Caco-2 (cell line): Measurements from ENCODE around the gene FITM1. TPM values are rescaled to one million over a fixed set of nuclear protein-coding genes. Genes with fewer than 3 reads are reported as not detected.

Experiments
- BruUV-seq: library from RNA; stranded (reverse); fragments of 400-500 nt; replicated peaks from 2 replicates; lab custom pipeline; 2021; lab: Mats Ljungman, UMichigan
- CTCF ChIA-PET: fragments of 300-600 bp; sonication (Branson Sonifier 250); formaldehyde crosslinking; loops from one replicate; lab custom pipeline; 2022; ENCODE audit warnings: antibody characterized with exemption; lab: Charles Lee
- POLR2A ChIA-PET: fragments of 300-600 bp; sonication (Branson Sonifier 250); formaldehyde crosslinking; loops from one replicate; lab custom pipeline; 2022; ENCODE audit warnings: antibody characterized with exemption; lab: Charles Lee
- DNase-seq, 2 experiments: peaks; one replicate each; pipeline versions ENCODE4 v3.0.0 to v3.0.0-alpha.2; 2020 to 2022
- H3K27me3 ChIP-seq: replicated peaks from 2 replicates; pipeline ENCODE4 v1.6.0; 2011; ENCODE audit warnings: low read length; ENCODE audit not compliant: control insufficient read depth, insufficient read depth
- H3K36me3 ChIP-seq: 2 replicates; pipeline ENCODE4 v1.5.1; 2011; ENCODE audit warnings: low read length; ENCODE audit not compliant: control insufficient read depth, insufficient read depth
- H3K4me1 ChIP-seq: fragments of 250-450 bp; sonication (Bioruptor Pico); 2 replicates; pipeline ENCODE4 v1.5.1; 2020; ENCODE audit warnings: mild to moderate bottlenecking
- H3K4me3 ChIP-seq: 2 replicates; pipeline ENCODE4 v1.5.1; 2011; ENCODE audit warnings: low read depth, mild to moderate bottlenecking, control low read depth, low read length
- H3K9me3 ChIP-seq: fragments of 250-450 bp; sonication (Bioruptor Pico); 2 replicates; pipeline ENCODE4 v1.5.1; 2020; ENCODE audit warnings: mild to moderate bottlenecking, moderate library complexity
- H3K27ac Mint-ChIP-seq: one replicate; pipeline ENCODE4 v1.8.0; 2022; ENCODE audit warnings: mixed read lengths; ENCODE audit not compliant: unreplicated experiment
- H3K27me3 Mint-ChIP-seq: one replicate; pipeline ENCODE4 v1.8.0; 2022; ENCODE audit warnings: mixed read lengths; ENCODE audit not compliant: insufficient read depth, unreplicated experiment
- H3K36me3 Mint-ChIP-seq: one replicate; pipeline ENCODE4 v1.8.0; 2022; ENCODE audit warnings: mild to moderate bottlenecking, mixed read lengths; ENCODE audit not compliant: insufficient read depth, unreplicated experiment
- H3K4me1 Mint-ChIP-seq: one replicate; pipeline ENCODE4 v1.8.0; 2022; ENCODE audit warnings: low read depth, mixed read lengths; ENCODE audit not compliant: unreplicated experiment
- H3K4me3 Mint-ChIP-seq: one replicate; pipeline ENCODE4 v1.8.0; 2022; ENCODE audit warnings: mild to moderate bottlenecking, moderate library complexity, mixed read lengths; ENCODE audit not compliant: unreplicated experiment
- H3K9me3 Mint-ChIP-seq: one replicate; pipeline ENCODE4 v1.8.0; 2022; ENCODE audit warnings: mixed read lengths; ENCODE audit not compliant: unreplicated experiment
- CTCF ChIP-seq, 2 experiments: fragments of 200-600 bp in 1 of 2; IDR thresholded peaks; 1 replicate in 1 of 2; 2 replicates in 1 of 2; pipeline versions ENCODE4 v1.5.1 to v1.8.0; 2011 to 2022; ENCODE audit warnings: antibody characterized with exemption in 1 of 2, control low read depth in 1 of 2, inconsistent platforms in 1 of 2, low read depth in 1 of 2, low read length in 1 of 2, mild to moderate bottlenecking in 1 of 2, moderate library complexity in 1 of 2; ENCODE audit not compliant: insufficient read depth in 1 of 2, severe bottlenecking in 1 of 2, unreplicated experiment in 1 of 2
- intact Hi-C: fragments of 100-400 bp; cut with micrococcal nuclease; formaldehyde crosslinking; loops from one replicate; pipeline ENCODE4 v1.10.0; 2022; ENCODE audit not compliant: unreplicated experiment
- total RNA-seq: library from RNA; stranded (reverse); gene quantifications from 2 replicates; pipeline ENCODE4 v1.2.3, GENCODE V29; 2022

FITM1 gene
- total RNA-seq, 1 experiment from 2014 or later = 0.39 TPM

GRCh38 chr14:24149302-24149969 is 19.0 kb downstream of the FITM1 start:
- no peak overlapping the region for H3K27ac Mint-ChIP-seq
- ChIA-PET POLR2A (interaction anchor here (0.5 to 1.2 kb wide), 2 partner anchors 36 to 714 kb away, joined by 4 to 6 read pairs; no protein-coding TSS in a partner anchor), CTCF (interaction anchor here (1.3 to 4.1 kb wide), 2 partner anchors 12 kb away, joined by 5 to 47 read pairs; partner anchors contain the start of gene IRF9)
- no TSS peak for BruUV-seq
- no peaks in the 10 kb centered on the region for H3K9me3 Mint-ChIP-seq
- DNase-seq = no peak
- peaks cover 8% of the 10 kb centered on the region for H3K4me1 Mint-ChIP-seq
- no peak for TF ChIP-seq CTCF (IDR thresholded peaks at IDR 0.05; ENCODE audit: insufficient read depth in 1 of 2, low read depth in 1 of 2, low read length in 1 of 2, severe bottlenecking in 1 of 2, unreplicated experiment in 1 of 2)
- no peaks in the 10 kb centered on the region for H3K27me3 Mint-ChIP-seq
- Histone ChIP-seq H3K4me3 (no peak overlapping the region), H3K27me3 (no peaks in the 10 kb centered on the region), H3K4me1 (peaks cover 6% of the 10 kb centered on the region), H3K36me3 (peaks cover 5% of the 10 kb centered on the region; the same call in 1 of the 2 replicates), H3K9me3 (no peaks in the 10 kb centered on the region)
- intact Hi-C loops = no loop called here
- H3K36me3 Mint-ChIP-seq = peaks cover 62% of the 10 kb centered on the region
- H3K4me3 Mint-ChIP-seq = no peak overlapping the region

GRCh38 chr14:24150061-24150460 is 19.6 kb downstream of the FITM1 start:
- TF ChIP-seq CTCF (IDR thresholded peaks at IDR 0.05; ENCODE audit: insufficient read depth in 1 of 2, low read depth in 1 of 2, low read length in 1 of 2, severe bottlenecking in 1 of 2, unreplicated experiment in 1 of 2) = no peak
- peaks cover 62% of the 10 kb centered on the region for H3K36me3 Mint-ChIP-seq
- ChIA-PET POLR2A (interaction anchor here (0.5 to 1.2 kb wide), 2 partner anchors 36 to 714 kb away, joined by 4 to 6 read pairs; no protein-coding TSS in a partner anchor), CTCF (interaction anchor here (1.3 kb wide), 1 partner anchor 11 kb away, joined by 5 read pairs; the partner anchor contains the start of gene IRF9)
- Histone ChIP-seq H3K9me3 (no peaks in the 10 kb centered on the region), H3K27me3 (no peaks in the 10 kb centered on the region), H3K36me3 (peaks cover 4% of the 10 kb centered on the region; the same call in 1 of the 2 replicates), H3K4me1 (peaks cover 6% of the 10 kb centered on the region), H3K4me3 (no peak overlapping the region)
- intact Hi-C loops = no loop called here
- H3K9me3 Mint-ChIP-seq = no peaks in the 10 kb centered on the region
- BruUV-seq = no TSS peak
- H3K27ac Mint-ChIP-seq = no peak overlapping the region
- DNase-seq = no peak
- H3K4me3 Mint-ChIP-seq = no peak overlapping the region
- peaks cover 8% of the 10 kb centered on the region for H3K4me1 Mint-ChIP-seq
- no peaks in the 10 kb centered on the region for H3K27me3 Mint-ChIP-seq

- Mint-ChIP-seq H3K27me3 (no peaks in the 10 kb centered on the region), H3K4me1 (peaks cover 4% of the 10 kb centered on the region), H3K4me3 (no peak overlapping the region), H3K27ac (no peak overlapping the region), H3K9me3 (no peaks in the 10 kb centered on the region), H3K36me3 (peaks cover 66% of the 10 kb centered on the region)
- CTCF ChIA-PET = interaction anchor here (1.3 kb wide), 1 partner anchor 11 kb away, joined by 5 read pairs; the partner anchor contains the start of gene IRF9
- peaks cover 6% of the 10 kb centered on the region for H3K4me1 ChIP-seq
- no TSS peak for BruUV-seq
- no peak for TF ChIP-seq CTCF (IDR thresholded peaks at IDR 0.05; ENCODE audit: insufficient read depth in 1 of 2, low read depth in 1 of 2, low read length in 1 of 2, severe bottlenecking in 1 of 2, unreplicated experiment in 1 of 2)
- H3K4me3 ChIP-seq = no peak overlapping the region
- intact Hi-C loops = no loop called here
- H3K27me3 ChIP-seq = no peaks in the 10 kb centered on the region
- no peak for DNase-seq
- H3K36me3 ChIP-seq = peaks cover 4% of the 10 kb centered on the region; the same call in 1 of the 2 replicates
- POLR2A ChIA-PET = no interaction called here
- H3K9me3 ChIP-seq = no peaks in the 10 kb centered on the region
Observed at GRCh38 chr14:24150567-24150966, 20.1 kb downstream of the FITM1 start.
